ENCODE data around the gene TNNT3.
"Not testable (repeated sequence)": the region's sequence is repeated elsewhere in the genome, so short reads cannot be mapped to it uniquely, and the experiment has no call there.

Gene TNNT3

DNA sequence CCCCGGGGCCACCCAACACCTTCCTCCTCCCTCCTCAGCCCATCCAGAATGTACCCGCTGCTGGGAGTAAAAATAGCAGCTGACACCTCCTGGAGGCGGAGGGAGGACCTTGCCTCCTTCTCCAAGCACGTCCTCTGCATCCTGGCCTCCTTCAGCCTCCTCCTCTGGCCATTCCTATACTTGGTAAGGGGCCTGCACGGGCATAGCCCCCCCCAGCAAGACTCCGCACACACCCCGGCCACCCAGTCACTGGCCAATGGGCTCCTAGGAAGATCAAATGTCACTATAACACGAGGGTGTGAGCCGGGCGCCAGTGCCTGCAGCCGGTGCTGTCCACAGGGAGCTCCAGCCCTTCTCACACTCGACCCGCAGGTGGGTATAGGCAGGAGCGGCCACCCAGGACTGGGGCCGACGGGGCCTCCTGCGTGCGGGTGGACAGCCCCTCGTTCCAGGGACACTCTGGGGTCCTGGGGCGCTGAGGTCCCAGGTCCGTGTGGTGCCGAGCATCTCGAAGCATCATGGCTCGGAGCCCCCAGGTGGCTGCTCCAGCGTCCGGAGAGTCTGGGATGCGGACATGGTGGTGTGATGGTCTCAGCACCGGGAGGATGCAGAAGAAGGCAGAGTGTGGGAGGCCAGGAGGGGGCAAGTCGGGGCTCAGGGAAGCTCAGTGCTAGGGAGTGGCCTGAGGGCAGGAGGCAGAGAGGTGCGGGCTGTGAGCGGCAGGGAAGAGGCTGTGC, at the start of gene TNNT3:
TSS of gene TNNT3 (plus strand) at position 313 of the 737 bp plus-strand sequence. CDS start 3,172 bp downstream, outside the sequence.
- no peak for DNase-seq (ENCODE audit: low spot score)

- DNase-seq (ENCODE audit: low spot score) = no peak
These were observed 49.2 kb upstream of the TNNT3 start for GRCh38 chr11:1870326-1870696.

DNA sequence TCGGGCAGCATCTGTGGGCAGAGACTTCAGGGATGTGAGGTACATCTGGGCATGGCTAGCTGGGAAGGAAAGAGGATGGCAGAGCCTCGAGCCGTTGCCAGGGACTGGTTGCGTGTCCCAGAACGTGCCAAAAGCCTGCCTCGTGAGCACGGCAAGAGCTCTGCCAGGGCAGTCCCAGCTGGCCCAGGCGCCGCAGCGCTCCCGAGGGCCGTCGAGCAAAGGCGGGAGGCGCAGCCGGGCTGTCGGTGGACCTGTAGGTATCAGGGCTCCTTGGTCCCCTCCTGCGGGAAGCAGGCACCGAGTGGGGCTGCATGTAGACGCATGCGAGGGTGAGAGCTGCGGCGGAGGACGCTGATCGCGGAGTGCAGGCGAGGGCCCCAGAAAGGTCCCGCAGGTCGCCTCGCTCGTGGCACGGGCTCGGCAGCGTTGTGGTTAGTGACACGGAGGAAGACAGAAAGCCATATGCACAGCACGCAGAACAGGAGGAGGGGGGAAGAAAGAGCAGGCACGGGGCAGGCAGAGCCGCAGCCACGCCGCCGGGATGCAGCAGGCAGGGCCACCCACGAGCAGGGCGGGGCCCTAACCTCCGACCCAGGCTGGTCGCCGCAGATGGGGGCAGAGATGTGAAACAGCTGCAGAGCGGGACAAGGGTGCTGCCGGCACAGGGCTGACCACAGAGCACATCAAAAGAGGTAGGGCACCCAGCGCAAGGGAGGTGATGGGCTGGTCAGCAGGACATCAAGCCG, 48.6 kb upstream of the TNNT3 start:
- DNase-seq (ENCODE audit: low spot score) = peak; percentile 46

GRCh38 chr11:1871531-1871930, 48.0 kb upstream of the TNNT3 start:
- DNase-seq (ENCODE audit: low spot score) = no peak

DNA sequence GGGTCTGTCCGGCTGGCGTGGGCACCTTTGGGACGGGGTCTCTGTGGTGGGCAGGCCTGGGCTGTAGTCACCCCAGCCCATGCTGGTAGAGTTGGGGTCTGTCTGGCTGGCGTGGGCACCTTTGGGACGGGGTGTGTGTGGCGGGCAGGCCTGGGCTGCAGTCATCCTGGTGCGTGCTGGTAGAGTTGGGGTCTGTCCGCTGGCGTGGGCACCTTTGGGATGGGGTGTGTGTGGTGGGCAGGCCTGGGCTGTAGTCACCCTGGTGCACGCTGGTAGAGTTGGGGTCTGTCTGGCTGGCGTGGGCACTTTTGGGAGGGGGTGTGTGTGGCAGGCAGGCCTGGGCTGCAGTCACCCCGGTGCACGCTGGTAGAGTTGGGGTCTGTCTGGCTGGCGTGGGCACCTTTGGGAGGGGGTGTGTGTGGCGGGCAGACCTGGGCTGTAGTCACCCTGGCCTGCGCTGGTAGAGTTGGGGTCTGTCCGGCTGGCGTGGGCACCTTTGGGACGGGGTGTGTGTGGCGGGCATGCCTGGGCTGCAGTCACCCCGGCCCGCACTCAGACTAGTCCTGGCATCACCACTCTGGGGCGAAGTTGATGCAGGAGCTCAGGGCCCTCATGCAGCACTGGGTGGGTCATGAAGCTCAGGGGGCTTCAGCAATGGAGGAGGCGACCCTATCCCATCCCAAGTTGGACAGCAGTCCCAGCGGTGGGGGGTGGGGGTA, 47.1 kb upstream of the TNNT3 start:
- DNase-seq (ENCODE audit: low spot score) = no peak

DNA sequence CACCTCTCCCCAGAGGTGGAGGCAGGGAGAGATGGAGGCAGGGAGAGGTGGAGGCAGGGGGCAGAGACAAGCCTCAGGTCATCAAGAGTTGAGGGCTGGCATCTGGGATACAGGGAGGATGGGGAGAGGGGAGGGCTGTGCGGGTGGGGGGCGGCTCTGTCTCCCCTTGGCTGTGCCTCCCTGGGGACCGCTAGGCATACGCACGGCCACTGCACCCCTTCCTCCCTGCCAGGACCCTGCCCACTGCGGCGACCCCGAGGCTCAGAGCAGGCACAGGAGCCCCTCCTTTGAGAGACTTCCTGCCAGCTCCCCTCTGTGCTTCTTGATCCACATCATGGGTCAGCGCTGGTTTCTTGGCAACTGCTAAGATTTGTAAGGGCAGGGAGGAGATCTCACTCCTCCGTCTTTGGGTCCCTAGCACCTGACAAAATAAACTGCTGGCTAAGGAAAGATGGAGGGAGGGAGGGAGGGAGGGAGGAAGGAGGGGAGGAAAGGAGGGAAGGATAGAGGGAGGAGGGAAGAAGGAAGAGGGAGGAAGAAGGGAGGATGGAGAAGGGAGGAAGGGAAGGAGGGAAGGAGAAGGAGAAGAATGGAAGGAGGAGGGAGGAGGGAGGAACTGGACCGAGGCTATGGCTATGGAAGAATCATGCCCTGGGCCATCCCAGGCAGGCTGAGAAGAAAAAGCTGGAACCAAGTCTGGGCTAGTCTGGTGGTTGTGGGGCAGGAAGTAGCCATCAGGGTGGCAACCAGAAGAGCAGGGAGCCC, 46.3 kb upstream of the TNNT3 start:
- no peak for DNase-seq (ENCODE audit: low spot score)

DNA sequence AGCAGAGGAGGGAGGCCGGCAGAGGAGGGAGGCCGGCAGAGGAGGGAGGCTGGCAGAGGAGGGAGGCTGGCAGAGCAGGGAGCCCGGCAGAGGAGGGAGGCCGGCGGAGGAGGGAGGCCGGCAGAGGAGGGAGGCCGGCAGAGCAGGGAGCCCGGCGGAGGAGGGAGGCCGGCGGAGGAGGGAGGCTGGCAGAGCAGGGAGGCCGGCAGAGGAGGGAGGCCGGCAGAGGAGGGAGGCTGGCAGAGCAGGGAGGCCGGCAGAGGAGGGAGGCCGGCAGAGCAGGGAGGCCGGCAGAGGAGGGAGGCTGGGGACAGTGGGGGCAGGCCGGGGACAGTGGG, 45.7 kb upstream of the TNNT3 start:
- not testable (repeated sequence) for DNase-seq (ENCODE audit: low spot score)

DNA sequence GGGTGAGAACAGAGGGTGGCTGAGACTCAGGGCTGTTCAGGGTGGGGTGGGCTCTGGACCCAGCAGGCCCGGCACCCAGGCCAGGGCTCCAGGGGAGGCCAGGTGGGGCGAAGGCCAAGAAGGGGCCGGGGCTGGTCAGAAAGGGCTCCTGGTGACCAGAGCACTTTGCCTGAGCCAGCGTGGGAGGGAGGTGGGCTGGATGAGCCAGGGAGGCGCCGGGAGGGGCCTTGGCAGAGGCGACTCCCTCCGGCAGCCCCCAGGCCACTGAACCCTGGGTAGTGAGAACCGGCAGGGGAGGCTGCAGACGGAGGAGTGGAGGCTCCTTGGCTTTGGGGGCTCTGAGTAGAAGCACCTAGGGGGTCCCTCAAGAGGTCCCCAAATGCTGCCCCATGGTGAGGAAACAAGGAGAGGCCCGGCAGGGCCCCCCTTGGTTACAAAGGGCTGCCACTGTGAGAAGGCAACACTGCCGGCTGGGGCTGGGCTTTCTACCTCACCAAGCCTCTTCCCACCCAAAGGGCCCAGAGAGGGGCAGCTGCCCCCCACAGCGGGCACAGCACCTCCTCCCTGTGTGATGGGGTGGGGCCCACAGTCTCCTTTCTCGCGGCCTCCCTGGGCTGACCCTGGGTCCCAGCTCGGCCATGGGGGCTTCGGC, 44.9 kb upstream of the TNNT3 start:
- not testable (repeated sequence) for DNase-seq (ENCODE audit: low spot score)

DNA sequence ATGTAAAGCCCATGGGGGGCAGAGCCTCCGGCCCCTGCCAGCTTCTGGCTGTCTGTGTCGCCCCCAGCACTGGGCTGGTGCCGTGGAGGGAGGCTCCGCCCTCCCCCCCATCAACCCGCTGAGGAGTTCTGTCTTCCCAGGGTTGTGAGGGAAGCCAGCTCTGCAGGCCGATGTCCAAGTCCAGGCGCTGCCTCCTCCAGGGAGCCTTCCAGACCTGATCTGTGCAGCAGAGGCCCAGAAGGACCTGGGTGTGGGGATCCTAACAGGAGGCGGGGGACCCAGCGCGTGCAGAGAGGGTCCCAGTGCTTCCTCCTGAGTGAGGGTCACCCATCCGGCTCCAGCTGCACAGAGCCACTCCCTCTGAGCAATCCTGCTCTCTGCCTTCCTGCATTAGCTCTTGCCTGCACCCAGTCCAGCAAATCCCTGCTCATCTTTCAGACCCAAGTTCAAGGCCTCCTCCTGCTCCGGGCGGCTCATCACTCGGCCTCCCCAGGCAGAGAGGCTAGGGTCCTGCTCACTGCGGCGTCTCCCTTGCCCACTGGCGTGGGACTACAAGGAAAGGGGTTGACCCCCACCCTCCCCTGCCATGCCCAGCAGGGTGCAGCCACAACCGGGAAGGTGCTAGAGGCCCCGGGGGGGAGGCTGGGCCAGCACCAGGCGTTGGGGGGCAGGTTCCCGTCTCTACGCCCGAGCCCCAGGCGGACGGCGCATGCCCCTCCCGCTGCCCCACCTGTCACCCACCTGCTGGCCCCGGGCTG, 44.2 kb upstream of the TNNT3 start:
- no peak for DNase-seq (ENCODE audit: low spot score)

DNA sequence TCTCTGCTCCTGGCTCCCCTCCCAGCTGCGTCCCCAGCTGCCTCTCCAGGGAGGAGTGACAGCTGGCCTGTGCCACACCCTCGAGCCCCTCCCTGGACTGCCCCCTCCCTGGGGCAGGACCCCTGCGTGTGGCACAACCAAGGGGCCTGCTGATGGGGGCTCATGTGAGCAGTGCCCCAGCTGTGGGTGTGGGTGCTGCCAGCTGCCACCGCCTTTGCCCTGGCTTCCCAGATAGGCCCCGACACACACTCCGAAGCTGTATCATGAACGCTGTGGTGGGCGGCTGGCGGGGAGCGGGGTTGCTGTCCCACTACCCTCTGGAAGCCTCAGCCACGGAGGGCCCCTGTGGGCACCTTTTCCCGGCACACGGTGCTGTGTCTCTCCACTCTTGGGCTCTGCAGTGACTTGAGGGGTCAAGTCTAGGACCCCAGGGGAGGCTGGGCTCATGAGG, 43.6 kb upstream of the TNNT3 start:
- DNase-seq (ENCODE audit: low spot score) = not testable (repeated sequence)

- peak; percentile 31 for DNase-seq (ENCODE audit: low spot score)
These were observed 43.0 kb upstream of the TNNT3 start for GRCh38 chr11:1876361-1877063.

- no peak for DNase-seq (ENCODE audit: low spot score)
These were observed 42.0 kb upstream of the TNNT3 start for GRCh38 chr11:1877211-1878136.

- no peak for DNase-seq (ENCODE audit: low spot score)
These were observed 41.1 kb upstream of the TNNT3 start for GRCh38 chr11:1878137-1879031.

- DNase-seq (ENCODE audit: low spot score) = no peak
These were observed 40.1 kb upstream of the TNNT3 start for GRCh38 chr11:1879342-1879940.

- no peak for DNase-seq (ENCODE audit: low spot score)
These were observed 39.4 kb upstream of the TNNT3 start for GRCh38 chr11:1879941-1880720.

GRCh38 chr11:1880746-1881441, 38.6 kb upstream of the TNNT3 start:
- no peak for DNase-seq (ENCODE audit: low spot score)
